ENCODE results near the gene OR51E1.

OR51E1 gene

GRCh38 chr11:4611986-4612385 is 31.8 kb upstream of the OR51E1 start:
- ATAC-seq (ENCODE audit: insufficient read depth, low read depth) (no peak), DNase-seq (no peak)
- Histone ChIP-seq H3K27me3 (ENCODE audit: insufficient read depth, low read length, poor library complexity) (no peaks in the 10 kb centered on the region), H2AFZ (ENCODE audit: low read depth, low read length) (no peak overlapping the region), H3K27ac (ENCODE audit: low read length) (no peak overlapping the region), H3K79me2 (ENCODE audit: insufficient read depth, low read length) (peaks cover 8% of the 10 kb centered on the region), H3K4me1 (ENCODE audit: insufficient read depth, low read length) (peaks cover 18% of the 10 kb centered on the region), H3K9me3 (ENCODE audit: insufficient read depth, low read length, severe bottlenecking) (no peaks in the 10 kb centered on the region), H3K4me3 (ENCODE audit: low read depth in 1 of 2, low read length in 2 of 2) (no peak overlapping the region), H3K4me2 (ENCODE audit: insufficient read depth, low read length) (no peak overlapping the region), H3K9ac (ENCODE audit: low read depth, low read length) (no peak overlapping the region), H4K20me1 (ENCODE audit: insufficient read depth, low read length) (no peaks in the 10 kb centered on the region), H3K36me3 (ENCODE audit: insufficient read depth, low read length) (no peaks in the 10 kb centered on the region; the same call in 1 of the 2 replicates)
- TF ChIP-seq, protein P1, sequence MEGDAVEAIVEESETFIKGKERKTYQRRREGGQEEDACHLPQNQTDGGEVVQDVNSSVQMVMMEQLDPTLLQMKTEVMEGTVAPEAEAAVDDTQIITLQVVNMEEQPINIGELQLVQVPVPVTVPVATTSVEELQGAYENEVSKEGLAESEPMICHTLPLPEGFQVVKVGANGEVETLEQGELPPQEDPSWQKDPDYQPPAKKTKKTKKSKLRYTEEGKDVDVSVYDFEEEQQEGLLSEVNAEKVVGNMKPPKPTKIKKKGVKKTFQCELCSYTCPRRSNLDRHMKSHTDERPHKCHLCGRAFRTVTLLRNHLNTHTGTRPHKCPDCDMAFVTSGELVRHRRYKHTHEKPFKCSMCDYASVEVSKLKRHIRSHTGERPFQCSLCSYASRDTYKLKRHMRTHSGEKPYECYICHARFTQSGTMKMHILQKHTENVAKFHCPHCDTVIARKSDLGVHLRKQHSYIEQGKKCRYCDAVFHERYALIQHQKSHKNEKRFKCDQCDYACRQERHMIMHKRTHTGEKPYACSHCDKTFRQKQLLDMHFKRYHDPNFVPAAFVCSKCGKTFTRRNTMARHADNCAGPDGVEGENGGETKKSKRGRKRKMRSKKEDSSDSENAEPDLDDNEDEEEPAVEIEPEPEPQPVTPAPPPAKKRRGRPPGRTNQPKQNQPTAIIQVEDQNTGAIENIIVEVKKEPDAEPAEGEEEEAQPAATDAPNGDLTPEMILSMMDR (IDR thresholded peaks at IDR 0.05; ENCODE audit: borderline replicate concordance, extremely low read depth, low read length, poor library complexity, severe bottlenecking) = no peak
- no peak for TF ChIP-seq EZH2 (IDR thresholded peaks at IDR 0.05; ENCODE audit: borderline replicate concordance, low read depth, low read length, severe bottlenecking)

DNA sequence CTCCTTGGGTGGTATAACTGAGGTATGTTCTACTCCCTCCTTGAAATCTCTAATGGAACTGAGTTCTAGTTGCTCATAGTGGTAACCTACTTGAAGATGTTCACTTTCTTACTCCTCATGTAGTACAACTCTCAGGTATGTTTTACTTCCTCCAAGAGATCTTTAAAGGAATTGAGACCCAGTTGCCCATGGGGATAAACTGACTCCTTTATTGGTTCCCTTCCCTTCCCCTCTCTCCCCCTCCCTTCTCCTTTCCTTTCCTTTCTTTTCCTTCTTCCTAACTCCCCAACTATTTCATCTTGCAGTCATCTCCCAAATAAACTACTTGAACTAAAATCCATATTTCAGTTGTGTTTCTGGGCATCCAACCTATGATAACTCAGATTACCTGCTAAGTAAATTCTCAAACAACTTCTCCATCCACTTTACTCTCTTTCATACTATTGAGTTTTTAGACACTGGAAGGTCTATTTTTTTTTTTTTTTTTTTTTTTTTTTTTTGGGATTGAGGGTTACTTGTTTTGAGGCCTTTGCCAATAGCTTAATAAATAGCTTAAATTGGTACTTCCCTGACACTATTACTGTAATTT is 27.8 kb upstream of the OR51E1 start:
- Histone ChIP-seq H3K27ac (ENCODE audit: low read length) (no peak overlapping the region), H3K27me3 (ENCODE audit: insufficient read depth, low read length, poor library complexity) (no peaks in the 10 kb centered on the region), H3K9me3 (ENCODE audit: insufficient read depth, low read length, severe bottlenecking) (no peaks in the 10 kb centered on the region), H3K4me1 (ENCODE audit: insufficient read depth, low read length) (no peaks in the 10 kb centered on the region), H3K9ac (ENCODE audit: low read depth, low read length) (no peak overlapping the region), H3K36me3 (ENCODE audit: insufficient read depth, low read length) (no peaks in the 10 kb centered on the region), H2AFZ (ENCODE audit: low read depth, low read length) (no peak overlapping the region), H3K4me3 (ENCODE audit: low read depth in 1 of 2, low read length in 2 of 2) (no peak overlapping the region), H3K4me2 (ENCODE audit: insufficient read depth, low read length) (no peak overlapping the region), H4K20me1 (ENCODE audit: insufficient read depth, low read length) (no peaks in the 10 kb centered on the region), H3K79me2 (ENCODE audit: insufficient read depth, low read length) (no peaks in the 10 kb centered on the region)
- TF ChIP-seq, protein P1 (IDR thresholded peaks at IDR 0.05; ENCODE audit: borderline replicate concordance, extremely low read depth, low read length, poor library complexity, severe bottlenecking) = no peak
- TF ChIP-seq EZH2 (IDR thresholded peaks at IDR 0.05; ENCODE audit: borderline replicate concordance, low read depth, low read length, severe bottlenecking) = no peak
- ATAC-seq (ENCODE audit: insufficient read depth, low read depth) (no peak), DNase-seq (no peak)

- H3K4me1 ChIP-seq (ENCODE audit: insufficient read depth, low read length) = no peaks in the 10 kb centered on the region
- H4K20me1 ChIP-seq (ENCODE audit: insufficient read depth, low read length) = no peaks in the 10 kb centered on the region
- H3K79me2 ChIP-seq (ENCODE audit: insufficient read depth, low read length) = no peaks in the 10 kb centered on the region
- H3K9me3 ChIP-seq (ENCODE audit: insufficient read depth, low read length, severe bottlenecking) = no peaks in the 10 kb centered on the region
- ATAC-seq (ENCODE audit: insufficient read depth, low read depth) (no peak), DNase-seq (no peak)
- H2AFZ ChIP-seq (ENCODE audit: low read depth, low read length) = no peak overlapping the region
- H3K27me3 ChIP-seq (ENCODE audit: insufficient read depth, low read length, poor library complexity) = peaks cover 3% of the 10 kb centered on the region
- H3K36me3 ChIP-seq (ENCODE audit: insufficient read depth, low read length) = no peaks in the 10 kb centered on the region
- no peak overlapping the region for H3K4me2 ChIP-seq (ENCODE audit: insufficient read depth, low read length)
- no peak overlapping the region for H3K27ac ChIP-seq (ENCODE audit: low read length)
- no peak overlapping the region for H3K9ac ChIP-seq (ENCODE audit: low read depth, low read length)
- no peak overlapping the region for H3K4me3 ChIP-seq (ENCODE audit: low read depth in 1 of 2, low read length in 2 of 2)
- no peak for TF ChIP-seq EZH2 (IDR thresholded peaks at IDR 0.05; ENCODE audit: borderline replicate concordance, low read depth, low read length, severe bottlenecking)
- TF ChIP-seq, protein P1 (IDR thresholded peaks at IDR 0.05; ENCODE audit: borderline replicate concordance, extremely low read depth, low read length, poor library complexity, severe bottlenecking) = no peak
Measured at GRCh38 chr11:4619514-4619913, 24.3 kb upstream of the OR51E1 start.

Measured in DND-41 (cell line).